Camera-type eye (tissue), 1 donor: ENCODE results near the gene LIPH. TPM values are rescaled to one million over a fixed set of nuclear protein-coding genes. Genes with fewer than 3 reads are reported as not detected.

ENCODE experiments used
- total RNA-seq: library from RNA; depleted of rRNA; stranded (reverse); fragments of >200 nt; gene quantifications from one replicate; pipeline ENCODE4 v1.2.3, GENCODE V29; 2014

LIPH gene
- total RNA-seq: 3.3 TPM

GRCh38 chr3:185552358-185552877 is at the start of gene LIPH:
TSS of gene LIPH (minus strand) at chr3:185552588. CDS start at chr3:185552471, 117 bp downstream.

GRCh38 chr3:185585859-185586685 is 33.7 kb upstream of the LIPH start, which contains the start of gene SENP2:
TSS of gene SENP2 (plus strand) at chr3:185586295. CDS start at chr3:185586414, 119 bp downstream.

GRCh38 chr3:185498503-185499396 is 53.6 kb downstream of the LIPH start, which contains the start of gene TMEM41A:
TSS of gene TMEM41A (minus strand) at chr3:185499035. CDS start at chr3:185498961, 74 bp downstream.

Other genes starting within 250 kb of the LIPH start
- gene MAP3K13, start 189.5 kb downstream of the LIPH start, total RNA-seq: 69.7 TPM
- gene TMEM41A, start 53.6 kb downstream of the LIPH start, total RNA-seq: 17.8 TPM
- gene SENP2, start 33.7 kb upstream of the LIPH start, total RNA-seq: 55.0 TPM